ENCODE data around the gene CREB1.

CREB1 gene

GRCh38 chr2:207546822-207547221, 17.1 kb downstream of the CREB1 start:
- no peak for DNase-seq

GRCh38 chr2:207549145-207549544, 19.4 kb downstream of the CREB1 start:
- DNase-seq = no peak

- no peak for DNase-seq
Observed at GRCh38 chr2:207558079-207558491, 28.3 kb downstream of the CREB1 start.

- no peak for DNase-seq
Observed at GRCh38 chr2:207561386-207562080, 31.8 kb downstream of the CREB1 start.

- no peak for DNase-seq
Observed at GRCh38 chr2:207565736-207566500, 36.2 kb downstream of the CREB1 start.

- no peak for DNase-seq
Observed at GRCh38 chr2:207567671-207568070, 37.9 kb downstream of the CREB1 start.

- no peak for DNase-seq
Observed at GRCh38 chr2:207571370-207571769, 41.6 kb downstream of the CREB1 start.

GRCh38 chr2:207584952-207585351, 55.2 kb downstream of the CREB1 start:
- no peak for DNase-seq

- DNase-seq = no peak
Observed at GRCh38 chr2:207587305-207587704, 57.5 kb downstream of the CREB1 start.

- DNase-seq = no peak
Observed at GRCh38 chr2:207589143-207589542, 59.4 kb downstream of the CREB1 start.

GRCh38 chr2:207593277-207593676, 63.5 kb downstream of the CREB1 start:
- DNase-seq = no peak

GRCh38 chr2:207594264-207594663, 64.5 kb downstream of the CREB1 start:
- no peak for DNase-seq

- DNase-seq = no peak
Observed at GRCh38 chr2:207594731-207595130, 65.0 kb downstream of the CREB1 start.

GRCh38 chr2:207599636-207600035, 69.9 kb downstream of the CREB1 start:
- DNase-seq = no peak

GRCh38 chr2:207600231-207600630, 70.5 kb downstream of the CREB1 start:
- no peak for DNase-seq

- no peak for DNase-seq
Observed at GRCh38 chr2:207601774-207602173, 72.0 kb downstream of the CREB1 start.

- no peak for DNase-seq
Observed at GRCh38 chr2:207603486-207603885, 73.7 kb downstream of the CREB1 start.

- no peak for DNase-seq
Observed at GRCh38 chr2:207606399-207606798, 76.6 kb downstream of the CREB1 start.

GRCh38 chr2:207606829-207607228, 77.1 kb downstream of the CREB1 start:
- no peak for DNase-seq

- DNase-seq = no peak
Observed at GRCh38 chr2:207612714-207613113, 83.0 kb downstream of the CREB1 start.

GRCh38 chr2:207614824-207615223, 85.1 kb downstream of the CREB1 start:
- DNase-seq = no peak

GRCh38 chr2:207616185-207616584, 86.4 kb downstream of the CREB1 start:
- no peak for DNase-seq

- DNase-seq = no peak
Observed at GRCh38 chr2:207617011-207617671, 87.4 kb downstream of the CREB1 start.

GRCh38 chr2:207619764-207620203, 90.0 kb downstream of the CREB1 start:
- DNase-seq = no peak
